GM18498 (cell line): Measurements from ENCODE around the gene CCDC167.

Experiments used
- ATAC-seq: cut with Tn5 transposase; IDR thresholded peaks from one replicate; pipeline ENCODE4 v1.9.1; 2021; ENCODE audit warnings: mild to moderate bottlenecking, moderate library complexity; ENCODE audit not compliant: unreplicated experiment

The CCDC167 gene

GRCh38 chr6:37491171-37491829 is 8.4 kb downstream of the CCDC167 start:
- no peak for ATAC-seq

- no peak for ATAC-seq
Observed at GRCh38 chr6:37490536-37491170, 9.0 kb downstream of the CCDC167 start.

- ATAC-seq, result no peak
Observed at GRCh38 chr6:37489697-37490336, 9.9 kb downstream of the CCDC167 start.

- no peak for ATAC-seq
Observed at GRCh38 chr6:37488476-37488875, 11.2 kb downstream of the CCDC167 start.

- no peak for ATAC-seq
Observed at GRCh38 chr6:37487591-37488380, 11.9 kb downstream of the CCDC167 start.

- ATAC-seq, result no peak
Observed at GRCh38 chr6:37486121-37486839, 13.4 kb downstream of the CCDC167 start.

GRCh38 chr6:37485291-37485702 is 14.4 kb downstream of the CCDC167 start:
- no peak for ATAC-seq

- no peak for ATAC-seq
Observed at GRCh38 chr6:37484786-37485170, 14.9 kb downstream of the CCDC167 start.

- peak; percentile 53 for ATAC-seq
Observed at GRCh38 chr6:37483917-37484785, 15.5 kb downstream of the CCDC167 start.

GRCh38 chr6:37483252-37483901 is 16.3 kb downstream of the CCDC167 start:
- ATAC-seq, result no peak

GRCh38 chr6:37482606-37483251 is 17.0 kb downstream of the CCDC167 start:
- no peak for ATAC-seq

GRCh38 chr6:37481711-37482605 is 17.7 kb downstream of the CCDC167 start:
- ATAC-seq, result no peak

GRCh38 chr6:37480951-37481534 is 18.6 kb downstream of the CCDC167 start:
- ATAC-seq, result no peak

GRCh38 chr6:37480118-37480736 is 19.5 kb downstream of the CCDC167 start:
- ATAC-seq, result no peak

GRCh38 chr6:37479266-37479854 is 20.3 kb downstream of the CCDC167 start:
- no peak for ATAC-seq

- no peak for ATAC-seq
Observed at GRCh38 chr6:37478827-37479226, 20.9 kb downstream of the CCDC167 start.
